K562 (cell line): ENCODE data around the gene TFAM.

Experiments used
- CHD7 ChIP-seq: fragments of 200-600 bp; sonication (generic); IDR thresholded peaks from one replicate; pipeline ENCODE4 v1.6.1; 2012; ENCODE audit warnings: mild to moderate bottlenecking, low read depth, low read length, inconsistent platforms
- CTBP1 ChIP-seq: fragments of 450-650 bp; IDR thresholded peaks from 2 replicates; pipeline ENCODE4 v1.6.1; 2016; ENCODE audit warnings: borderline replicate concordance
- CTCF ChIP-seq, 3 experiments: IDR thresholded peaks in 2 of 3; conservative IDR thresholded peaks in 1 of 3; 2 replicates each; pipeline ENCODE4 v1.5.1; 2011 to 2012; ENCODE audit warnings: low read length in 3 of 3, mild to moderate bottlenecking in 3 of 3, control low read depth in 2 of 3, improper control_type of control experiment in 1 of 3, inconsistent platforms in 1 of 3, low read depth in 1 of 3, mixed read lengths in 1 of 3, moderate library complexity in 1 of 3; ENCODE audit not compliant: insufficient read depth in 2 of 3
- DPF2 ChIP-seq: fragments of 450-650 bp; IDR thresholded peaks from 2 replicates; pipeline ENCODE4 v1.6.1; 2016
- ESRRA ChIP-seq: fragments of 450-650 bp; IDR thresholded peaks from 2 replicates; pipeline ENCODE4 v1.6.1; 2014; ENCODE audit warnings: low read depth, mild to moderate bottlenecking, moderate library complexity, borderline replicate concordance
- GABPA ChIP-seq: fragments of 200-800 bp; sonication (Bioruptor generic); conservative IDR thresholded peaks from 2 replicates; pipeline ENCODE4 v1.6.1; 2016; ENCODE audit warnings: low read depth, missing genetic modification characterization, missing compliant biosample characterization
- KLF13 ChIP-seq: fragments of 450-650 bp; IDR thresholded peaks from 2 replicates; pipeline ENCODE4 v1.6.1; 2016; ENCODE audit warnings: missing genetic modification characterization, low read depth, mild to moderate bottlenecking, missing compliant biosample characterization, moderate library complexity, borderline replicate concordance
- MYBL2 ChIP-seq, 2 experiments: fragments of 450-650 bp in 1 of 2; sonication (generic) in 1 of 2; formaldehyde crosslinking in 1 of 2; IDR thresholded peaks; 2 replicates each; pipeline versions ENCODE4 v1.6.1 to v1.8.1; 2017 to 2022; ENCODE audit warnings: borderline replicate concordance in 1 of 2, inconsistent platforms in 1 of 2, low read depth in 1 of 2, mild to moderate bottlenecking in 1 of 2, missing genetic modification reagents in 1 of 2, moderate library complexity in 1 of 2
- PATZ1 ChIP-seq: fragments of 250-450 bp; sonication (Bioruptor Pico); IDR thresholded peaks from 2 replicates; pipeline ENCODE4 v1.5.0; 2020; ENCODE audit warnings: mild to moderate bottlenecking, borderline replicate concordance
- POLR2A ChIP-seq: fragments of 450-650 bp; conservative IDR thresholded peaks from 2 replicates; pipeline ENCODE4 v1.6.1; 2016
- RFX5 ChIP-seq: IDR thresholded peaks from 2 replicates; pipeline ENCODE4 v1.6.1; 2011; ENCODE audit warnings: low read depth, mild to moderate bottlenecking, improper control_type of control experiment, low read length
- SPI1 ChIP-seq: IDR thresholded peaks from 2 replicates; pipeline ENCODE4 v1.6.1; 2011; ENCODE audit warnings: low read depth, low read length, control low read depth, borderline replicate concordance
- ZNF12 ChIP-seq: sonication (generic); formaldehyde crosslinking; IDR thresholded peaks from 2 replicates; pipeline ENCODE4 v1.4.0; 2020; ENCODE audit warnings: mild to moderate bottlenecking, missing genetic modification reagents

- TF ChIP-seq POLR2A (peak; percentile 99), CTBP1 (peak; percentile 91), CTCF (IDR thresholded peaks at IDR 0.05 in 2 of 3, conservative IDR thresholded peaks at IDR 0.05 in 1 of 3; ENCODE audit: insufficient read depth in 2 of 3, low read depth in 1 of 3, low read length in 3 of 3) (peak; percentile 83 to 91 (median 90)), PATZ1 (CRISPR knock-in tag) (no peak), GABPA (tag) (peak; percentile 91), ZNF12 (CRISPR knock-in tag) (peak; percentile 18; the same call in 1 of the 2 replicates), CHD7 (no peak), RFX5 (no peak), MYBL2 (IDR thresholded peaks at IDR 0.05; ENCODE audit: low read depth) (no peak), MYBL2 (CRISPR knock-in tag; IDR thresholded peaks at IDR 0.05; ENCODE audit: borderline replicate concordance) (no peak), ESRRA (peak; percentile 96), SPI1 (peak; percentile 50; the same call in 1 of the 2 replicates), DPF2 (peak; percentile 30; the same call in 1 of the 2 replicates), KLF13 (tag) (no peak)
These were observed at the start of gene TFAM for GRCh38 chr10:58384999-58385783.
